Thyroid gland (tissue), 4 donors: Measurements from ENCODE around the gene ZNF593OS.

Experiments used
- CTCF ChIP-seq, 6 experiments: fragments of 200-600 bp in 3 of 6; fragments of 450-650 bp in 3 of 6; sonication (generic) in 3 of 6; IDR thresholded peaks; one replicate each; pipeline ENCODE4 v1.5.1; 2016 to 2019; ENCODE audit warnings: antibody characterized with exemption in 6 of 6, mild to moderate bottlenecking in 2 of 6, inconsistent platforms in 1 of 6, moderate library complexity in 1 of 6
- POLR2A ChIP-seq, 2 donors: fragments of 450-650 bp; IDR thresholded peaks; one replicate each; pipeline ENCODE4 v1.6.1; 2017; ENCODE audit warnings: antibody characterized with exemption in 2 of 2, mild to moderate bottlenecking in 2 of 2, moderate library complexity in 1 of 2

GRCh38 chr1:26171084-26172072 lies at the start of gene ZNF593OS:
- TF ChIP-seq CTCF (IDR thresholded peaks at IDR 0.05) (no peak), POLR2A (IDR thresholded peaks at IDR 0.05) (no peak)
